ENCODE results near the gene PALLD.

The PALLD gene

DNA sequence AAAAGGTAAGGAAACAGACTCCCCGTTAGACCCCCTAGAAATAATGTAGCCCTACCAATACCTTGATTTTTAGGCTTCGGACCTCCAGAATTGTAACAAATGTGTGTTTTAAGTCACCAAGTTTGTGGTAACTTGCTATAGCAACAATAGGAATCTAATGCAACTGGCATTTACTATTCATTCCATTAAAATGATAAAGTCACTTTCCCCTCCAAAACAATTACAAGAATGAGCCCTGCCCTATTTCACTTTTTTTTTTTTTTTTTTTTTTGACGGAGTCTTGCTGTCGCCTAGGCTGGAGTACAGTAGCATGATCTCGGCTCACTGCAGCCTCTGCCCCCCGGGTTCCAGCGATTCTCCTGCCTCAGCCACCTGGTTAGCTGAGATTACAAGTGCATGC lies 13.0 kb upstream of the PALLD start:
- POLR2A ChIA-PET: no interaction called here
- H3K27ac ChIP-seq (ENCODE audit: extremely low read depth, low read depth, low read length): no peak overlapping the region
- H3K9me3 ChIP-seq (ENCODE audit: control insufficient read depth, insufficient read depth, low read depth, low read length): no peaks in the 10 kb centered on the region
- CTCF ChIA-PET: no interaction called here
- no peaks in the 10 kb centered on the region for H3K4me1 ChIP-seq (ENCODE audit: control insufficient read depth, insufficient read depth, low read length)
- no peak overlapping the region for H3K4me3 ChIP-seq (ENCODE audit: low read depth, low read length)
- TF ChIP-seq, protein P1, sequence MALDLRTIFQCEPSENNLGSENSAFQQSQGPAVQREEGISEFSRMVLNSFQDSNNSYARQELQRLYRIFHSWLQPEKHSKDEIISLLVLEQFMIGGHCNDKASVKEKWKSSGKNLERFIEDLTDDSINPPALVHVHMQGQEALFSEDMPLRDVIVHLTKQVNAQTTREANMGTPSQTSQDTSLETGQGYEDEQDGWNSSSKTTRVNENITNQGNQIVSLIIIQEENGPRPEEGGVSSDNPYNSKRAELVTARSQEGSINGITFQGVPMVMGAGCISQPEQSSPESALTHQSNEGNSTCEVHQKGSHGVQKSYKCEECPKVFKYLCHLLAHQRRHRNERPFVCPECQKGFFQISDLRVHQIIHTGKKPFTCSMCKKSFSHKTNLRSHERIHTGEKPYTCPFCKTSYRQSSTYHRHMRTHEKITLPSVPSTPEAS (tag by site-specific recombination; IDR thresholded peaks at IDR 0.05): no peak
- TF ChIP-seq ZNF596 (tag by site-specific recombination; IDR thresholded peaks at IDR 0.05): no peak
- no peak for TF ChIP-seq ZNF324 (tag by site-specific recombination; IDR thresholded peaks at IDR 0.05)
- TF ChIP-seq ZNF555 (tag by site-specific recombination; conservative IDR thresholded peaks at IDR 0.05): no peak
- no peak for TF ChIP-seq ZNF544 (tag by site-specific recombination; IDR thresholded peaks at IDR 0.05)
- TF ChIP-seq ZFP3 (tag by site-specific recombination; IDR thresholded peaks at IDR 0.05; ENCODE audit: low read depth): no peak
- TF ChIP-seq PATZ1 (tag by site-specific recombination; IDR thresholded peaks at IDR 0.05): no peak
- TF ChIP-seq ZNF560 (tag by site-specific recombination; IDR thresholded peaks at IDR 0.05; ENCODE audit: borderline replicate concordance): no peak
- no peak for TF ChIP-seq INSM2 (tag by site-specific recombination; IDR thresholded peaks at IDR 0.05)
- no peak for TF ChIP-seq ZNF239 (tag by site-specific recombination; IDR thresholded peaks at IDR 0.05)
- no peak for TF ChIP-seq GLIS2 (tag by site-specific recombination; IDR thresholded peaks at IDR 0.05)
- H3K36me3 ChIP-seq (ENCODE audit: control insufficient read depth in 2 of 2, insufficient read depth in 1 of 2, low read length in 2 of 2): no peaks in the 10 kb centered on the region

DNA sequence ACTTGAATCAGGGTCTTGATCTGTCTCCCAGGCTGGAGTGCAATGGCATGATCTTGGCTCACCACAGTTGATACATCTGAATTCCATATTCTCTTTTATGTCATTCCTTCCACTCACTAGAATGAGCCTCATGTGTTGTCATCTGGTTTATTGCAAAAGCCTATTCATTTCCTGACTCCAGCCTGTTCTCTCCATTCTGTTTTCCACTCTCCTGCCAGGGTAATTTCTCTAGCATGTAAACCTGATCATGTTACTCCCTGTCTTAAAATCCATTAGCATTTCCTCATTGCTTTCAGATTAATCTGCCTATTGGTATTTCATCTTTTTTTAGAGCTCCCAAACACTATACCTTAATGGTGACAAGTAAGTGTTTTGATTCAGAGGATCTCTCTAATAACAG lies 12.2 kb upstream of the PALLD start:
- CTCF ChIA-PET: interaction anchor here (0.7 kb wide), 1 partner anchor 587 kb away, joined by 3 read pairs; no protein-coding TSS in a partner anchor
- H3K27ac ChIP-seq (ENCODE audit: extremely low read depth, low read depth, low read length): no peak overlapping the region
- POLR2A ChIA-PET: no interaction called here

More for the DNA sequence above, 12.2 kb upstream of the PALLD start:
- Histone ChIP-seq H3K9me3 (ENCODE audit: control insufficient read depth, insufficient read depth, low read depth, low read length) (no peaks in the 10 kb centered on the region), H3K4me1 (ENCODE audit: control insufficient read depth, insufficient read depth, low read length) (no peaks in the 10 kb centered on the region), H3K36me3 (ENCODE audit: control insufficient read depth in 2 of 2, insufficient read depth in 1 of 2, low read length in 2 of 2) (no peaks in the 10 kb centered on the region), H3K4me3 (ENCODE audit: low read depth, low read length) (no peak overlapping the region)
- TF ChIP-seq ZNF837 (tag by site-specific recombination; IDR thresholded peaks at IDR 0.05): no peak
- TF ChIP-seq YY2 (tag by site-specific recombination; IDR thresholded peaks at IDR 0.05): no peak
- no peak for TF ChIP-seq ZBTB8A (tag by site-specific recombination; IDR thresholded peaks at IDR 0.05)
- no peak for TF ChIP-seq ZNF623 (tag by site-specific recombination; IDR thresholded peaks at IDR 0.05)
- TF ChIP-seq ZSCAN18 (tag by site-specific recombination; IDR thresholded peaks at IDR 0.05): no peak
- no peak for TF ChIP-seq ZNF521 (tag by site-specific recombination; IDR thresholded peaks at IDR 0.05)
- TF ChIP-seq, protein P2, sequence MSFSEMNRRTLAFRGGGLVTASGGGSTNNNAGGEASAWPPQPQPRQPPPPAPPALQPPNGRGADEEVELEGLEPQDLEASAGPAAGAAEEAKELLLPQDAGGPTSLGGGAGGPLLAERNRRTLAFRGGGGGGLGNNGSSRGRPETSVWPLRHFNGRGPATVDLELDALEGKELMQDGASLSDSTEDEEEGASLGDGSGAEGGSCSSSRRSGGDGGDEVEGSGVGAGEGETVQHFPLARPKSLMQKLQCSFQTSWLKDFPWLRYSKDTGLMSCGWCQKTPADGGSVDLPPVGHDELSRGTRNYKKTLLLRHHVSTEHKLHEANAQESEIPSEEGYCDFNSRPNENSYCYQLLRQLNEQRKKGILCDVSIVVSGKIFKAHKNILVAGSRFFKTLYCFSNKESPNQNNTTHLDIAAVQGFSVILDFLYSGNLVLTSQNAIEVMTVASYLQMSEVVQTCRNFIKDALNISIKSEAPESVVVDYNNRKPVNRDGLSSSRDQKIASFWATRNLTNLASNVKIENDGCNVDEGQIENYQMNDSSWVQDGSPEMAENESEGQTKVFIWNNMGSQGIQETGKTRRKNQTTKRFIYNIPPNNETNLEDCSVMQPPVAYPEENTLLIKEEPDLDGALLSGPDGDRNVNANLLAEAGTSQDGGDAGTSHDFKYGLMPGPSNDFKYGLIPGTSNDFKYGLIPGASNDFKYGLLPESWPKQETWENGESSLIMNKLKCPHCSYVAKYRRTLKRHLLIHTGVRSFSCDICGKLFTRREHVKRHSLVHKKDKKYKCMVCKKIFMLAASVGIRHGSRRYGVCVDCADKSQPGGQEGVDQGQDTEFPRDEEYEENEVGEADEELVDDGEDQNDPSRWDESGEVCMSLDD (tag by site-specific recombination; IDR thresholded peaks at IDR 0.05): no peak

Measured in HEK293 (cell line).